NCI-H1105 treated with DMSO at 0.1 percent for 48 hours (cell line): ENCODE results near the gene SCN4B.
A peak's percentile ranks its signal among the peaks of the same experiment; 100 is the strongest.
"Not testable (repeated sequence)": the region's sequence is repeated elsewhere in the genome, so short reads cannot be mapped to it uniquely, and the experiment has no call there.

Experiments
- DNase-seq: peaks from one replicate; lab custom pipeline; 2025; lab: John Stamatoyannopoulos, UW

SCN4B gene, protein sequence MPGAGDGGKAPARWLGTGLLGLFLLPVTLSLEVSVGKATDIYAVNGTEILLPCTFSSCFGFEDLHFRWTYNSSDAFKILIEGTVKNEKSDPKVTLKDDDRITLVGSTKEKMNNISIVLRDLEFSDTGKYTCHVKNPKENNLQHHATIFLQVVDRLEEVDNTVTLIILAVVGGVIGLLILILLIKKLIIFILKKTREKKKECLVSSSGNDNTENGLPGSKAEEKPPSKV

DNA sequence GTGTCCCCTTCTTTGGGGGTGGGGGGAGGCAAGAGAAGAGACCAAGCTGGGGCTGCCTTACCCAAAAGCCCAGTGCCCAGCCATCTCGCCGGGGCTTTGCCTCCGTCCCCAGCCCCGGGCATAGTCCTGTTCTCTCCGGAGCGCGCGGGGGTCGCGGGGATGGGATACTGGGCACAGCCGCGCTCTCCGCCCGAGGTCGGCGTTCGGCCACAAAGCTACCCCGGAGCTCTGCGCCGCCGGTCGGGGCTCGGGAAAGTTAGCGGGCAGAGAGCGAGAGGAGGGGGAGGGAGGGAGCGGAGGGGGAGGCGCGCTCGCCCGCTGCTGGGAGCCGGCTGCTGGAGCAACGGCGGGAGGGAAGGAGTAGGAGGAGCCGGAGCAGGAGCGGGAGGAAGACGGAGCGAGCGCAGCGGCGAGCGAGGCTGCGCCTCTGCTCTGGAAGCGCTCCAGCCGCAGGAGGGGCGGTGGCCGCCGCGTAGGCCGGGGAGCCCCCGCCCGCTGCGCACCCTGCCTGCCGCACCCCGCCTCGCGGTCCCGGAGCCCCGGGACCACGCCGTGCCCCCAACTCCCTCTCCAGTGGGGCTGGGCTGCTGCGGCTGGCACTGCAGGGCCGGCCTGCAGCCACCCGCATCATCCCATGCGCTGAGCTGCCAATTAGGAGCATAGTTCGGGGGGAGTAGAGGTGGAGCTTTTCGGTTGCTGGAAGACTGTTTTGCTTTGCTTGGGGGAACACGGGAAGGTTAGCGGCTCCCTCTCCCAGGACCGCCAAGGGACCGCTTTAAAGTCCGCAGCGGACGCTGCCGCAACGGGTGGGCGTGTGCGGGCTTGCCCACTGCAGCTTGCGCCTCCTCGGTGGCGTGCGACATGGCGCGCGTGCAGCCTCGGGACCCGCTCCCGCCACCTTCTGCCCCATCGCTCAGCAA, at the start of gene SCN4B:
Gene SCN4B (minus strand): TSS at position 272 of the 920 bp plus-strand sequence. CDS start 150 bp downstream, at position 122.
- peak; percentile 89 for DNase-seq

DNA sequence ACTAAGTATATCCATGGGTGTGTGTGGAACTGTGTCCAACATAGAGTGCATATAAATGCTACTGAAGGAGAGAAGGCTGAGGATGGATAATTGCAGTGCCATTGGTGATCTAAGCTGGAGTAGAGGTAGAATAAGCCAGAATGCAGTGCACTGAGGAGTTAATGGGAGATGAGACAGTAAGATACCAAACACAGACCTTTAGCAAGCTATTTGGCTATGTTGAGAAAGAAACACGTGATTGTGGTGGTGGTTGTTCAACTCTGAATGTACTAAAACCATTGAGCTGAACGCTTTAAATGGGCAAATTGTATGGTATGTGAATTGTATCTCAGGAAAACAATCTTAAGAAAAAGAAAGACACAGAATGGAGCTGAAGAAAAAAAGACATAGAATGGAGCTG, 49.3 kb upstream of the SCN4B start:
- no peak for DNase-seq

DNA sequence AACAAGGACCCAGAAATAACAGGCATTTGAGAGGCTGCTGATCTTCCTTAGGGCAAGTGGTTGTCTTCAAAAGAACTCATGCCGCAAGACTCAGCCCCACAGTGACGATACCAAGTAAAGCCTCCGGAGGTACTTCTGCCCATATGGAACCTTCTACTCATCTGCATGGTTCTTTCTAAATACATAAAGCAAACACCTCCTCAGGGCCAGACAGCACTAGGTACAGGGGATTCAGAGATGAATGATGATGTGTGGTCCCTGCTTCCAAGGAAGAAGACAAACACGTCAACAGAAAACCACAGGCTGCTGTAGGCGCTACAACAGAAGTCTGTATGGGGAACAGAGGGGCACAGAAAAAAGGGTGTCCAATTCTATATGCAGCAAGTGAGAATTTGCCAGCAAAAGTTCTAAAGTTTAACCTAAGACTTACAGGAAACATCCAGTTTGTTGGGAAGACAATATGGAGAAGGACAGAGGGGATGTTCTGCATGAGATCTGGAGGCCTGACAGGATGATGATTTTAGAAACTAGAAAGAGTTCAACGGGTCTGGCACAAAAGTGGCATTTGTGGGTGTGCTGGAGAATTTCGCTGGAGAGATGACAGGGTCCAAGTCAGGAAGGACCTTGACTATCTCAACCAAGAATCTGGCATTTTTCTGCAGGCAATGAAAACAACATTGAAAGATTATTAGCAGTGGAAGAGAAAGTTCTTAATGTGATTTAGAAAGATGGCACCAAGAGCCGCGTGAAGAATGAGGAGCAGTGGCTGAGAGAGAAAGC, 48.5 kb upstream of the SCN4B start:
- DNase-seq, result no peak

DNA sequence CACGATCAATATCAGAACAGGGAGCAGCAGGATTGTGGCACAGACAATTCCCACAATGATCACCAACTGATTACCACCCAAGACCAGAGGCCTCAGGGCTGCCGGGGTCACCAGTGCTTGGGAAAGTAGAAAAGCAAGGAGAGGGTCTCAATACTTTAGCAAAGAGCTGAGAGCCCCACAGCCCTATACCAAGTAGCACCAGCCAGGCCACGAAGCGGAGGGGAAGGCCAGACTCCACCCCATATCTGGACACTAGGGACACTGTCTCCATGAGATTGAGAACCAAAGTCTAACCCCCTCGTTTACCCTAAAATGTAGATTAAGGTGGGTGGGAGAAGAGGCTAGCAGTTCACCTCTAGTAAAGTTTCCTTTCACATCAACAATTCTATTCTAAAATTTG, 47.9 kb upstream of the SCN4B start:
- DNase-seq, result no peak

DNA sequence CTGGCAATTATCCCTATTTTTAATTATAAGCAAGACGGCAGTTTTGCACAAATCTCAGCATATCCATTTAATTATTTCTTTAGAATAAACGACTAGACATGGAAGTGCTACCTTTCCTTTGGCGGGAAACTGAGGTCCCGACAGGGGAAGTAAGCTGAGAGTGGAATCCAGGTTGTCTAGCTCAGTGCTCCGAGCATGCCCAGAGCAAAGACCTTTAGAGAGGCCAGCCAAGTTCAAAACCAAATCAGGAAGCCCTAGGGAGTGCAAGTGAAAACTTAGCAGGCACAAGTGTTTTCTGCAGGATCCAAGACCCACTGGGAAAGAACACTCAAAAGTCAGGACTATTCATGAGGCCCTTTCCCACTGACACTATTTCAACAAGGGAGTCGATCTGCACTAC, 46.5 kb upstream of the SCN4B start:
- no peak for DNase-seq

DNA sequence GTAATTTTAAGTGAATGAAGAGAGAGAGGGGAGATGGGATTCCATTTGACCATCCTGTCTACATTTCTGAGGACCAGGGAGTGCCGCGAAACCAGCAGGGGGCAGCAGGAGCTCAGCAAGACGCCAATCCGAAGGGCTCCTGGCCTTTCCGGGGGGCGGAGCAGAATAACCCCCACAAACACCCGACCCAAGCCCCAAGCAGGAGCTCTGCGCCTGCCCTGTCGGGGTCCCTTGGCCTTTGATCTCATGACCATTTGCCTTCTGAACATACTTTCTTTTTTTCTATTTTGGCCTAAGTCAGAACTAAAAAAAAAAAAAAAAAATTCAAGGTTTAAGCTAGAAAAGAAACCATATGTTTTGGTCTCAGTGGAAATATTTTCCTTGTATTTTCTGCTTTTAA, 45.7 kb upstream of the SCN4B start:
- peak; percentile 81 for DNase-seq

DNA sequence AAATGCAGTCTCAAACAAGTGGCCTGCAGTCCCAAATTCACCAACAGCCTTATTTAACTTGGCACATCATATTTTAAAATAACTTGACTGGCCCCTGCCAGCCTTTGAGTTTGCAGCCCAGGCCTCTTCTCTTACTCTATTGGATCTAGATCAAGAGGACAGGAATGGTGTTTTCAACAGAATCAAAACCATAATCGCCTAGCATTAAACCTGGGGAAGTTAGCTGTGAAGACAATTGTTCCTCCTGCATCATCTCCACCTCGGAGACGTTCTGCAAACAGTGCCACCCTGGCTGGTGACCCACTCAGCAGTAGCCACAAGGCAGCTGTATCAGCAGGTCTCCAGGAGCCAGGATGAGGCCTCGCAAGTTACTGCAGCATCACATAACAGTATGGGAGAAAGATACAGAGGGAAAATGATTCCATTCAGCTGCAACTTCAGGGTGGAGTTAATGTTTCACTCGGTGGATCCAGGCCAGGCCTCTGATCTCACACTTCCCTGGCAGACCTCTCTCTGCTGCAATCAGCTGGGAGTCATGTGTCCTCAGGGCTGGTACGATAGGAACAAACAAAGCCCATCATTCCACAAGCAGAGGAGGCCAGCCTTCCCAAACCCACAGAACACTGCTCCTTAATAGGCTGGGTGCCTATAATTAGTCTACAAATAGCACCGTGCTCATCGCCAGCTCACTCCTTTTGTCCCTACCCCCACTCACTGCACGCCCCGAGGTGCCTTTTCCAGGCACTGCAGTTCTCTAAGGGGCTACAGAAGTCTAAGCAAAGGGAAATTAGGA, 42.4 kb upstream of the SCN4B start:
- DNase-seq, result peak; percentile 82

DNA sequence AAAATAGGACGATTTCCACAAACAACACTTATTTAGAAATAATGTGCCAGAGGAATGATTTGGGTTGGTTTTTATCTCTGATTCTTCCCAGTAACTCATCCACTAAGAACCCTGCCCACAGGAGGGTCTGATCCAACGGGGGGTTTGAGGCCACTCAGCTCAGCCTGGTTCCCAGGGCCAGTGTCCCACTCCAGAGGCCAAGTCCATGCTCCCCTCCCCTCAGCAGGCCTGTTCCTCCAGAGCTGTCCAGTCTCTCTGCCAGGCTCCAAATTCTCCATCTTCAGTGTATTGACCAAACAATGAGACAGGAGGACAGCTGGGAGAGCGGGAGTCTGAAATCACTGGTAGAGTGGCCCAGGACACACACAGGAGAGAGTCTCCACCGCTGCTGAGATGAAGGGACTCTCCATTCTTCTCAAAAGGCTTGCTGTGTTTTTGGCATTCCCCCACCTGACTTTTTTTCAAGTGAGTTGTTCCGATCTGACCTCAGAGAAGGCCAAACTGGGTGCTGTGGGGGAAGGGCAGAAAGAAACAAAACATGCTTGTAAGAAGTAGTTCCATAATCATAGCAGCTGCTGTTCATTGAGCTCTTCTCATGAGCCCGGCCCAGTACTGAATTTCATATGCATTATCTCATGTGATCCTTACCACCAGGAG, 41.4 kb upstream of the SCN4B start:
- no peak for DNase-seq

DNA sequence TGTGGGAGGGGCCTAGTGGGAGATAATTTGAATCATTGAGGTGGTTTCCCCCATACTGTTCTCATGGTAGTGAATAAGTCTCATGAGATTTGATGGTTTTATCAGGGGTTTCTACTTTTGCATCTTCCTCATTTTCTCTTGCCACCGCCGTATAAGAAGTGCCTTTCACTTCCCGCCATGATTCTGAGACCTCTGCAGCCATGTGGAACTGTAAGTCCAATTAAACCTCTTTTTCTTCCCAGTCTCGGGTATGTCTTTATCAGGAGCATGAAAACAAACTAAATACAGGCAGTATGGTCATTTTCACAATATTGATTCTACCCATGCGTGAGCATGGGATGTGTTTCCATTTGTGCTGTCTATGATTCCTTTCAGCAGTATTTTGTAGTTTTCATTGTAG, 40.2 kb upstream of the SCN4B start:
- DNase-seq, result not testable (repeated sequence)

DNA sequence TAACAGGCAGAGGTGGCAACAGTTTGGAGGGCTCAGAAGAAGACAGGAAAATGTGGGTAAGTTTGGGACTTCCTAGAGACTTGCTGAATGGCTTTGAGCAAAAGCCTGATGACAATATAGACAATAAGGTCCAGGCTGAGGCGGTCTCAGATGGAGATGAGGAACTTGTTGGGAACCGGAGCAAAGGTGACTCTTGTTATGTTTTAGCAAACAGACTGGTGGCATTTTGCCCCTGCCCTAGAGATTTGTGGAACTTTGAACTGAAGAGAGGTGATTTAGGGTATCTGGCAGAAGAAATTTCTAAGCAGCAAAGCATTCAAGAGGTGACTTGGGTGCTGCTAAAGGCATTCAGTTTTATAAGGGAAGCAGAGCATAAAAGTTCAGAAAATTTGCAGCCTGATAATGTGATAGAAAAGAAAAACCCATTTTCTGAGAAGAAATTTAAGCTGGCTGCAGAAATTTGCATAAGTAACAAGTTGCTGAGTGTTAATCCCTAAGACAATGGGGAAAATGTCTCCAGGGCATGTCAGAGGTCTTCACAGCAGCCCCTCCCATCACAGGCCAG, 38.4 kb upstream of the SCN4B start:
- DNase-seq, result not testable (repeated sequence)

DNA sequence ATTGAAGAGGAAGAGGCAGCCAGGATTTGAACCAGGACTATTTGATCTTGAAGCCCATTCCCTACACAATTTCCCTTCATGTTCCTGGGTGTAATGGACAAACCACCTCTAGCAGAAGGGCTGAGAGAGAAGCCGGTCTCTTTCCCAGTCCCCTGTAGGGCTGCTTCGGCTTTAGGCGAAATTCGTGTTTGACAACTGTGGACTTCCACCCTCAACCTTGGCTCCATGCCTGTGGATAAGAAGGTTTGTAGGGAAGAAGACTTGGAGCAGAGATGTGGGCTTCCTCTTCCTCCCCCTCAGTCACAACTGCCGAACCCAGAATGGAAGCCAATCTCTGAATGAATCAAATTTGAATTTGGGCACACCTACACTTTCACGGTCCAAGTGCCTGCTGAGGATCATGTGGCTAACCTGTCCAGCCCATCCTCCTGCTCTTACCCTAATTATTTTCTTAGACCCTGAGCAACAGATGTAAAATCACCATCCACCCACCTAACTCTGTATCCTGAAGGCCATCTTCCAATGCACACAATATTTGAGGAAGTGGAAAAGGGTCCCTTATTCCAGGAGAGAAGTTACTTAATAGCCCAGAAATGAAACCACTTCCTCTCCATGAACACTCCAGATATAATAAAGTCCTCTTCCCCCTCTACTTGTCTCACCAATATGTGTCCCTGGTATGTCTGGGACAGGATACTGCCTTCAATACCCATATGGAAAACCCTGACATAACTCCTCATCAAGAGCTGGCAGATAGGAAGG, 33.9 kb upstream of the SCN4B start:
- DNase-seq, result no peak

DNA sequence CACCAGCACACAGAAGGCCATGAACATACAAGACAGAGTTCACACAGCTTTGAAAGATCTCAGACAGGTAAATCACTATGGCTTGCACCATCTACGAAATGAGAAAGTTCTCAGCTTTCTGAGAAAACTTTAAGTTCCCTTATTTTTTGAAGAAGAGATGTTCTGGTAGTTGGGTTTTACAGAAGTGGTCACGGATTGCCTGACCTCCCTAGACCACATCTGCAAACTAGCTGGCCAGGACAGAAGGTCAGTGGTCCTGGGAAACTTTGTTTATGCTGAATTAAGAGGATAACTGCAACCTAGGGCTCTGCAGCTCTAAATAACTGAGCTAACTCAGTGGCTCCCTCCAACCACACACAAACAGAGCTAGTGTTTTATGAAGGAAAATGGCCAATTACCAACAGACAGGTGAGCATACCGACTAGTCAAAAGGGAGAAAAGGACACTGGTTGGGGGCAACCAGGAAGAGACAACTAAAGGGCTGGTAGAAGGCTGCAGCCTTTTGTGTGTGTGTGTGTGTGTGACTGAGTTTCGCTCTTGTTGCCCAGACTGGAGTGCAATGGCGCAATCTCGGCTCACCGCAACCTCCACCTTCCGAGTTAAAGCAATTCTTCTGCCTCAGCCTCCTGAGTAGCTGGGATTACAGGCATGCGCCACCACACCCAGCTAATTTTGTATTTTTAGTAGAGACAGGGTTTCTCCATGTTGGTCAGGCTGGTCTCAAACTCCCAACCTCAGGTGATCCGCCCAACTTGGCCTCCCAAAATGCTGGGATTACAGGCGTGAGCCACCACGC, 32.4 kb upstream of the SCN4B start:
- DNase-seq, result no peak

DNA sequence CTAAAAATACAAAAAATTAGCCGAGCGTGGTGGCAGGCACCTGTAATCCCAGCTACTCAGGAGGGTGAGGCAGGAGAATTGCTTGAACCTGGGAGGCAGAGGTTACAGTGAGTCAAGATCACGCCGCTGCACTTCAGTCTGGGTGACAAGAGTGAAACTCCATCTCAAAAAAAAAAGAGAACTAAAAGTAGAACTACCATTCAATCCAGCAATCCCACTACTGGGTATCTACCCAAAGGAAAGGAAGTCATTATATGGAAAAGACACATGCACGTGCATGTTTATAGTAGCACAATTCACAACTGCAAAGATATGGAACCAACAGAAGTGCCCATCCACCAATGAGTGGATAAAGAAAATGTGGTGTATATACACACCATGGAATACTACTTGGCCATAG, 31.1 kb upstream of the SCN4B start:
- not testable (repeated sequence) for DNase-seq

DNA sequence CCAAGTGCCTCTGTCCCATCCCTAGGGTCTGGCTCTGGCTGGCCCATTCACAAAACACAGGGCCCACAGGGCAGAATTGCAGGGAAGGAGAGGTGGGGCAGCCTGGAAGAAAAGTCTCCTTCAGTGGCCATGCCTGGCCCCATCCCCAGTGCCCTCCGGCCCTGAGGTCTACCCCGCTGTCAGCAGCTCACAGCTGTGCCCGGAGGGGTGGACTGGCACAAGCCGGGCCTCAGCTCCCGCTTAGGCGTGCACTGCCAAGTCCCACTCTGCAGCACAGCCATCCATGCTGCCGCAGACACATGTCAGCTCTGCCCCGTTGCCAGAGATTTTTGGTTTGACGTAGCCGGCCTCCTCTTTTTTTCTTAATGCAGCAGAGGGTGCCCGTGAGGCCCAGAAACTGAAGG, 27.7 kb upstream of the SCN4B start:
- DNase-seq, result no peak

DNA sequence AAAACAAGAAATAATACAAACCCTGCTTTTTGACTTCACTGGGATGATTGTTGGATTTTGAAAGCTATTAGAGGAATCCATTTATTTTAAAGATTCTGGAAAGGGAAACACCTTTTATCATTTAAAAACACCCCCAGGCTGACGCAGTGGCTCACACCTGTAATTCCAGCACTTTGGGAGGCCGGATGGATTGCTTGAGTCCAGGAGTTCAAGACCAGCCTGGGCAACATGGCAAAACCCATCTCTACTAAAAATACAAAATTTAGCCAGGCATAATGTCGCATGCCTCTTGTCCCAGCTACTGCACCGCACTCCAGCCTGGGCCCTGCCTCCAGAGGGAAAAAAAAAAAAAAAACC, 24.1 kb upstream of the SCN4B start:
- no peak for DNase-seq

DNA sequence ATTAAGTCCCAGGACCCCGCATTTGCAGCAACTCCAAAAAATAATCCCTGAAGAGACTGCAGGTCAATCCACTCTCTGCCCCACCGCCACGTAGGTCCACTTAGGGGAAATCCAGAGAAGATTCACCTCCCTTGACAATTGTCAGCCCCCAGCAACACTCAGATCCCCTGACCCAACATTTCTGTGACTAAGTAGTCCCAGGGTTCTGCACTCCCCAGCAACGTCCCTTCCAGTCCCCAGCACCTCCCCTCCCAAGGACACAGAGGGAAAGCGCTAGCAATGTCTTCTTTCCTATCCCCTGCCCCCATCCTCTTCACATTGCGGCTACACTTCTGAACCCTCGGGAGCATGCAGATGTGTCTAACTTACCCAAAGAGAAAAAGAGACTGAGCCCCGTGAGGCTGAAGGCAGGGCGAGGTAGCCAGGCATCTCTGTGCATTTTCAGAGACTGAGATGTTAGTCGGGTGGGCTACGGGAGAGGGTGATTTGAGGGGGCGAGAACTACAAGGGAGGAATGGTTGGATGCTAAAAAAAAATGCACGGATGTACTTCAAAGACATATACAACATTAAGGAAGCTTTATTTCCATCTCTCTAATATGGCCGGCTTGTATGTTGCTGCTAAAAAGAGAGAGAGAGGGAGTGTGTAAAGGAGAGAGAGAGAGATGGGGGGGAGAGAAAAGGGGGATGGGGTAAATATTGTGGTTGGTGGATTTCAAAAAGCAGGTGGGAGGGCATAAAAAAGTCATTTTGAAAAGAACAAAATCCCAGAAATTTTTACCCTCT, 23.6 kb upstream of the SCN4B start, which contains the start of gene SCN2B:
Gene SCN2B (minus strand): TSS at position 647 of the 785 bp plus-strand sequence. CDS start 208 bp downstream, at position 439.
- no peak for DNase-seq

DNA sequence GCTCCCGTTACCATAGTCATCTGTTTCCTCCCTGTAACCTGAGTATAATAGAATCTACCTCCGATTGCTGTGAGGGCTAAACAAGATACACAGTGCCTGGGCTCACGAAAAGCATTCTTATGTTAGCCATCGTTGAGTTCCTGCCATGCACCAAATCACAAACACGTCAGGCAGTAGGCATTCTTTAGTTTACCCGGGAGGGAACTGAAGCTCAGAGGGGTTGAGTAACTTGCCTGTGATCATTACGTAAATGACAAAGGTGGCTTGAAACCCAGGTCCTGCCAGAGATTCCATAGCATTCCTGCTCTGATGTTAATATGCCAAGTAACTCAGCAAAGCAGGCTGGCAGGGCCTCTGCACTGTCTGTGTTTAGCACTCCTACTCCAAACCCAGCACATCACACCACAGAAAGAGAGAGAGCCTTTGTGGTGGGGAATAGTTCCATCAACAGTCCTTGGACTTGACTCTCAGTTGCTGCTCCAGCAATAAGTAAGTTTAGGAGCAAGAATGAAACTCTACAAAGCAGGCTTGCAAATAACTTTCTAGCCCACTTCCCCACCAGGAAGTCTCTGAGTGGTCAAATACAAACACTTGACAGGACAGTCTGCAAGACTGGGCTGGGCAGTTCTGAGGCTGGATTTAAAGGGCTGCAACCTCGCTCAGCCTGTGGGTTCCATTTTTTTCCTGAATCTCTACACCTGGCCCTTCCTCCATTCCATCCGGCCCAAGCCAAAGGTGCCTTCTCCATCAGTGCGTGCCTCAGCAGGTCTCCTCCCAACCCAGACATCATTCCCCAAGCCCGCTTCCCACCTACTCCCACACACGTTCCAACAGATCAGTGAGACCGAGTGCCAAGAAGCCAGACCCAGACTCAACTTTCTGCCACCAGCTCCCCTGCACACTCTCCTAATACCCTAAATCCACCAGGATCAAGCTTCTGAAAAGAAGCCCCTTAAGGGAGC, 22.7 kb upstream of the SCN4B start:
- no peak for DNase-seq
